GM12892 (cell line): ENCODE data around the gene GID8.

Experiments
- DNase-seq: peaks from one replicate; pipeline ENCODE4 v3.0.0; 2011; ENCODE audit not compliant: insufficient read length
- FAIRE-seq: peaks from 2 replicates; lab custom pipeline; 2011; peaks lifted over from hg19 to GRCh38; lab: Jason Lieb, UNC
- POLR2A ChIP-seq: IDR thresholded peaks from 2 replicates; pipeline ENCODE4 v1.6.1; 2011; ENCODE audit warnings: low read depth, low read length, control low read depth
- POLR2AphosphoS5 ChIP-seq: IDR thresholded peaks from 2 replicates; pipeline ENCODE4 v1.6.1; 2011; ENCODE audit warnings: low read depth, low read length, control low read depth
- TAF1 ChIP-seq: IDR thresholded peaks from 2 replicates; pipeline ENCODE4 v1.6.1; 2011; ENCODE audit warnings: low read depth, mild to moderate bottlenecking, control low read depth, low read length, borderline replicate concordance

Gene GID8

GRCh38 chr20:62951896-62952372 is 14.0 kb downstream of the GID8 start:
- no peak for DNase-seq
- no peak for TF ChIP-seq POLR2A
- no peak for TF ChIP-seq TAF1
- no peak for TF ChIP-seq POLR2AphosphoS5
- FAIRE-seq, result no peak

GRCh38 chr20:62952373-62952967 is 14.5 kb downstream of the GID8 start, which contains the start of gene SLC17A9:
TSS of gene SLC17A9 (plus strand) at chr20:62952709. CDS start at chr20:62952831, 122 bp downstream.
- TF ChIP-seq POLR2A (peak; percentile 59; the same call in 1 of the 2 replicates), TAF1 (0 out of 2 replicates have a peak, but pooled peaks have one; percentile 9), POLR2AphosphoS5 (no peak)
- FAIRE-seq, result peak; percentile 70
- peak; percentile 91 for DNase-seq

- DNase-seq (no peak), FAIRE-seq (peak; percentile 17)
- TF ChIP-seq POLR2AphosphoS5, result no peak
- TF ChIP-seq TAF1, result no peak
- TF ChIP-seq POLR2A, result no peak
Measured at GRCh38 chr20:62952968-62953838, 15.3 kb downstream of the GID8 start.

- DNase-seq (peak; percentile 91), FAIRE-seq (peak; percentile 88)
- TF ChIP-seq POLR2A, result no peak; the same call in 1 of the 2 replicates
- peak; percentile 37; the same call in 1 of the 2 replicates for TF ChIP-seq POLR2AphosphoS5
Measured at GRCh38 chr20:62953839-62954703, 16.1 kb downstream of the GID8 start.

- TF ChIP-seq POLR2AphosphoS5 (no peak), TAF1 (no peak)
- FAIRE-seq, result no peak
Measured at GRCh38 chr20:62955519-62956386, 17.8 kb downstream of the GID8 start.

GRCh38 chr20:62956387-62957135 is 18.6 kb downstream of the GID8 start:
- DNase-seq (no peak), FAIRE-seq (no peak)
- no peak for TF ChIP-seq POLR2AphosphoS5
- no peak for TF ChIP-seq POLR2A
- no peak for TF ChIP-seq TAF1

More at GRCh38 chr20:62955519-62956386, 17.8 kb downstream of the GID8 start:
- DNase-seq, result no peak

GRCh38 chr20:62957136-62958117 is 19.5 kb downstream of the GID8 start:
- no peak for TF ChIP-seq TAF1
- TF ChIP-seq POLR2AphosphoS5, result no peak
- no peak for TF ChIP-seq POLR2A
- no peak for FAIRE-seq

GRCh38 chr20:62958388-62959100 is 20.6 kb downstream of the GID8 start:
- no peak for DNase-seq
- no peak for FAIRE-seq
- TF ChIP-seq POLR2A (no peak), POLR2AphosphoS5 (no peak), TAF1 (no peak)

More at GRCh38 chr20:62957136-62958117, 19.5 kb downstream of the GID8 start:
- DNase-seq, result no peak
